B cell (primary cell): ENCODE data around the gene ACAP2. TPM values are rescaled to one million over a fixed set of nuclear protein-coding genes. Genes with fewer than 3 reads are reported as not detected.

ENCODE experiments used
- ATAC-seq: fragments of 200-7000 bp; cut with Tn5 transposase; one replicate; pipeline ENCODE4 v1.10.0; 2021; ENCODE audit warnings: low read depth, mild to moderate bottlenecking, moderate number of reproducible peaks, moderate library complexity
- CTCF ChIA-PET: fragments of 350-600 bp; sonication (Branson Sonifier 250); formaldehyde crosslinking; loops from one replicate; lab custom pipeline; 2021; ENCODE audit warnings: antibody characterized with exemption, inconsistent platforms; lab: Charles Lee
- POLR2A ChIA-PET: fragments of 350-600 bp; sonication (Branson Sonifier 250); formaldehyde crosslinking; loops from one replicate; lab custom pipeline; 2021; ENCODE audit warnings: antibody characterized with exemption; lab: Charles Lee
- DNase-seq: peaks from one replicate; pipeline ENCODE4 v3.0.0; 2013
- H2AFZ ChIP-seq: 2 replicates; pipeline ENCODE4 v1.6.1; 2012; ENCODE audit warnings: mild to moderate bottlenecking, low read depth, low read length; ENCODE audit not compliant: insufficient read depth, poor library complexity, severe bottlenecking
- H3K27ac ChIP-seq, 2 donors: 1 replicate in 1 of 2; 2 replicates in 1 of 2; pipeline ENCODE4 v1.5.1; 2012 to 2013; ENCODE audit warnings: low read length in 2 of 2, mild to moderate bottlenecking in 2 of 2, moderate library complexity in 1 of 2
- H3K27me3 ChIP-seq, 4 experiments: fragments of 200-600 bp in 1 of 4; sonication (generic) in 1 of 4; replicated peaks in 1 of 4; 1 replicate in 2 of 4; 2 replicates in 2 of 4; pipeline versions ENCODE4 v1.6.1 to v1.7.0; 2013 to 2016; ENCODE audit warnings: low read length in 3 of 4, mild to moderate bottlenecking in 2 of 4, mixed read lengths in 1 of 4, moderate library complexity in 1 of 4; ENCODE audit not compliant: insufficient read depth in 4 of 4, control insufficient read depth in 3 of 4; ENCODE audit errors: control extremely low read depth in 1 of 4
- H3K36me3 ChIP-seq, 2 experiments: replicated peaks in 1 of 2; 1 replicate in 1 of 2; 2 replicates in 1 of 2; pipeline versions ENCODE4 v1.6.1 to v1.7.1; 2013; ENCODE audit warnings: low read length in 1 of 2; ENCODE audit not compliant: insufficient read depth in 2 of 2, control insufficient read depth in 1 of 2; ENCODE audit errors: control extremely low read depth in 1 of 2, extremely low read depth in 1 of 2
- H3K4me1 ChIP-seq, 2 donors: fragments of 200-600 bp in 1 of 2; sonication (generic) in 1 of 2; 1 replicate in 1 of 2; 2 replicates in 1 of 2; pipeline versions ENCODE4 v1.5.1 to v1.6.1; 2013 to 2017; ENCODE audit warnings: low read length in 2 of 2; ENCODE audit not compliant: control insufficient read depth in 2 of 2, insufficient read depth in 2 of 2
- H3K4me2 ChIP-seq: replicated peaks from 2 replicates; pipeline ENCODE3; 2012; ENCODE audit warnings: mild to moderate bottlenecking, low read depth, low read length; ENCODE audit not compliant: poor library complexity, severe bottlenecking
- H3K4me3 ChIP-seq, 5 experiments: fragments of 200-600 bp in 1 of 5; sonication (generic) in 1 of 5; 1 replicate in 3 of 5; 2 replicates in 2 of 5; pipeline versions ENCODE4 v1.5.1 to v1.7.0; 2011 to 2016; ENCODE audit warnings: low read length in 4 of 5, mild to moderate bottlenecking in 4 of 5, low read depth in 2 of 5, control low read depth in 1 of 5, moderate library complexity in 1 of 5; ENCODE audit not compliant: insufficient read depth in 1 of 5; ENCODE audit errors: control extremely low read depth in 1 of 5, extremely low read depth in 1 of 5
- H3K79me2 ChIP-seq: fragments of 200-600 bp; sonication (generic); one replicate; pipeline ENCODE4 v1.6.0; 2016; ENCODE audit warnings: low read length; ENCODE audit not compliant: control insufficient read depth, insufficient read depth
- H3K9ac ChIP-seq: fragments of 200-600 bp; sonication (generic); 2 replicates; pipeline ENCODE4 v1.6.1; 2017; ENCODE audit warnings: mild to moderate bottlenecking, low read length, moderate library complexity
- H3K9me3 ChIP-seq, 3 donors: one replicate each; pipeline versions ENCODE4 v1.6.1 to v1.7.1; 2013; ENCODE audit warnings: low read length in 2 of 3; ENCODE audit not compliant: control insufficient read depth in 2 of 3, insufficient read depth in 1 of 3; ENCODE audit errors: control extremely low read depth in 1 of 3
- H4K20me1 ChIP-seq: 2 replicates; pipeline ENCODE4 v1.6.0; 2012; ENCODE audit warnings: mild to moderate bottlenecking, low read length; ENCODE audit not compliant: insufficient read depth, control insufficient read depth, poor library complexity, severe bottlenecking
- H3K27ac Mint-ChIP-seq: one replicate; pipeline ENCODE4 v1.8.0; 2021; ENCODE audit warnings: mixed read lengths
- H3K27me3 Mint-ChIP-seq: one replicate; pipeline ENCODE4 v1.8.0; 2021; ENCODE audit warnings: mixed read lengths
- H3K4me1 Mint-ChIP-seq: one replicate; pipeline ENCODE4 v1.8.0; 2021; ENCODE audit warnings: mixed read lengths
- H3K4me3 Mint-ChIP-seq: one replicate; pipeline ENCODE4 v1.8.0; 2021; ENCODE audit warnings: mixed read lengths
- H3K9me3 Mint-ChIP-seq: one replicate; pipeline ENCODE4 v1.8.0; 2022; ENCODE audit warnings: mixed read lengths; ENCODE audit not compliant: insufficient read depth
- CTCF ChIP-seq: fragments of 200-600 bp; IDR thresholded peaks from one replicate; pipeline ENCODE4 v1.8.0; 2022; ENCODE audit warnings: antibody characterized with exemption, mild to moderate bottlenecking
- EZH2 ChIP-seq: IDR thresholded peaks from 2 replicates; pipeline ENCODE4 v1.6.1; 2012; ENCODE audit warnings: borderline replicate concordance, low read depth, mild to moderate bottlenecking, moderate library complexity, low read length; ENCODE audit not compliant: insufficient read depth, poor library complexity, severe bottlenecking
- WGBS: methylation state at CpG from one replicate; pipeline ENCODE4 v1.1.5; 2013; ENCODE audit warnings: missing lambda C conversion rate; ENCODE audit not compliant: insufficient coverage; 5-methylcytosine and 5-hydroxymethylcytosine counted together
- intact Hi-C: fragments of 100-400 bp; cut with micrococcal nuclease; formaldehyde crosslinking; loops from one replicate; pipeline ENCODE4 v1.10.0; 2022
- polyA plus RNA-seq: library from polyadenylated mRNA; depleted of rRNA; stranded (reverse); fragments of >200 nt; gene quantifications from 2 replicates; pipeline ENCODE4 v1.2.3, GENCODE V29; 2012
- total RNA-seq, 2 donors: library from RNA; stranded (reverse); fragments of 120-200 nt in 1 of 2; gene quantifications; 1 replicate in 1 of 2; 2 replicates in 1 of 2; pipeline versions ENCODE4 v1.2.3 to v1.2.4, GENCODE V29; 2013 to 2022

ACAP2 gene
- total and polyA plus RNA-seq, 2 donors (not counting 1 experiment from before 2014, with no cell fraction given): 18.6 to 113 TPM

GRCh38 chr3:195446359-195446758, 3.5 kb upstream of the ACAP2 start:
- ATAC-seq (no peak), DNase-seq (no peak)
- H3K4me3 ChIP-seq: no peak overlapping the region
- H3K9me3 ChIP-seq: no peaks in the 10 kb centered on the region
- no peak overlapping the region for H3K9ac ChIP-seq
- H3K27me3 Mint-ChIP-seq: no peaks in the 10 kb centered on the region
- no peaks in the 10 kb centered on the region for H3K9me3 Mint-ChIP-seq
- POLR2A ChIA-PET: no interaction called here
- CTCF ChIA-PET: no interaction called here
- peak overlapping the region; percentile 3 for H2AFZ ChIP-seq
- peaks cover 6% of the 10 kb centered on the region for H3K79me2 ChIP-seq
- peaks cover 17% of the 10 kb centered on the region for H3K4me1 Mint-ChIP-seq
- H3K4me1 ChIP-seq: peaks cover 8 to 11% of the 10 kb centered on the region in 2 donors
- no peaks in the 10 kb centered on the region for H3K27me3 ChIP-seq
- TF ChIP-seq EZH2: no peak
- TF ChIP-seq CTCF: no peak
- peaks cover 6% of the 10 kb centered on the region for H4K20me1 ChIP-seq
- intact Hi-C loops: no loop called here
- no peak overlapping the region for H3K4me3 Mint-ChIP-seq
- no peak overlapping the region for H3K27ac ChIP-seq
- H3K27ac Mint-ChIP-seq: no peak overlapping the region
- H3K36me3 ChIP-seq: no peaks in the 10 kb centered on the region
- no peak overlapping the region for H3K4me2 ChIP-seq
- 66% methylated on average over 3 of the region's 3 CpGs for WGBS

GRCh38 chr3:195445885-195446284, 3.1 kb upstream of the ACAP2 start:
- POLR2A ChIA-PET: no interaction called here
- peak overlapping the region; percentile 3 for H2AFZ ChIP-seq
- 95% methylated on average over 1 of the region's 2 CpGs for WGBS

More at GRCh38 chr3:195445885-195446284, 3.1 kb upstream of the ACAP2 start:
- intact Hi-C loops: no loop called here
- DNase-seq: no peak
- H3K4me3 ChIP-seq: no peak overlapping the region
- ATAC-seq: no peak
- no peak overlapping the region for H3K4me2 ChIP-seq
- H3K27me3 Mint-ChIP-seq: no peaks in the 10 kb centered on the region
- H3K79me2 ChIP-seq: peaks cover 11% of the 10 kb centered on the region
- CTCF ChIA-PET: no interaction called here
- H3K27ac ChIP-seq: no peak overlapping the region
- H3K36me3 ChIP-seq: no peaks in the 10 kb centered on the region
- no peak for TF ChIP-seq CTCF
- no peak for TF ChIP-seq EZH2
- no peak overlapping the region for H3K4me3 Mint-ChIP-seq
- peaks cover 10% of the 10 kb centered on the region for H4K20me1 ChIP-seq
- no peak overlapping the region for H3K9ac ChIP-seq
- H3K9me3 ChIP-seq: no peaks in the 10 kb centered on the region
- no peaks in the 10 kb centered on the region for H3K27me3 ChIP-seq
- peaks cover 20% of the 10 kb centered on the region for H3K4me1 Mint-ChIP-seq
- no peaks in the 10 kb centered on the region for H3K9me3 Mint-ChIP-seq
- no peak overlapping the region for H3K27ac Mint-ChIP-seq
- H3K4me1 ChIP-seq: peaks cover 13 to 16% of the 10 kb centered on the region in 2 donors
